PC-3 (cell line): ENCODE data around the gene MS4A6E. TPM values are rescaled to one million over a fixed set of nuclear protein-coding genes. Genes with fewer than 3 reads are reported as not detected.

Source experiments
- ATAC-seq: fragments of 200-7000 bp; cut with Tn5 transposase; 2 replicates; pipeline ENCODE4 v1.9.1; 2020; ENCODE audit warnings: mild to moderate bottlenecking, moderate library complexity
- BruUV-seq: library from RNA; stranded (reverse); fragments of 400-500 nt; replicated peaks from 2 replicates; lab custom pipeline; 2021; lab: Mats Ljungman, UMichigan
- CTCF ChIA-PET: fragments of 300-600 bp; sonication (Branson Sonifier 250); formaldehyde crosslinking; loops from one replicate; lab custom pipeline; 2022; ENCODE audit warnings: antibody characterized with exemption; lab: Charles Lee
- POLR2A ChIA-PET: fragments of 300-600 bp; sonication (Branson Sonifier 250); formaldehyde crosslinking; loops from one replicate; lab custom pipeline; 2022; ENCODE audit warnings: antibody characterized with exemption; ENCODE audit not compliant: unreplicated experiment; lab: Charles Lee
- DNase-seq: peaks from one replicate; pipeline ENCODE4 v3.0.0-alpha.2; 2015
- H2AFZ ChIP-seq: fragments of 300-600 bp; sonication (generic); 2 replicates; pipeline ENCODE4 v1.6.0; 2016; ENCODE audit warnings: antibody characterized with exemption, low read length
- H3F3A ChIP-seq: fragments of 300-600 bp; sonication (generic); one replicate; pipeline ENCODE4 v1.6.0; 2017; ENCODE audit warnings: antibody characterized with exemption, low read length, control low read depth, mild to moderate bottlenecking; ENCODE audit not compliant: unreplicated experiment
- H3K27ac ChIP-seq: fragments of 300-600 bp; sonication (generic); 2 replicates; pipeline ENCODE4 v1.5.1; 2016; ENCODE audit warnings: mild to moderate bottlenecking, low read length
- H3K27me3 ChIP-seq: fragments of 300-600 bp; sonication (generic); 2 replicates; pipeline ENCODE4 v1.6.1; 2016; ENCODE audit warnings: low read length, mixed read lengths
- H3K36me3 ChIP-seq: fragments of 300-600 bp; sonication (generic); 2 replicates; pipeline ENCODE4 v1.6.1; 2016; ENCODE audit warnings: low read depth, mixed run types, low read length, mixed read lengths
- H3K4me1 ChIP-seq: fragments of 300-600 bp; sonication (generic); 2 replicates; pipeline ENCODE4 v1.5.1; 2016; ENCODE audit warnings: low read length; ENCODE audit not compliant: insufficient read depth
- H3K4me2 ChIP-seq: fragments of 300-600 bp; sonication (generic); 2 replicates; pipeline ENCODE4 v1.6.0; 2016; ENCODE audit warnings: low read length
- H3K4me3 ChIP-seq: fragments of 300-600 bp; sonication (generic); 2 replicates; pipeline ENCODE4 v1.5.1; 2016; ENCODE audit warnings: mild to moderate bottlenecking, low read length, mixed read lengths
- H3K79me2 ChIP-seq: fragments of 300-600 bp; sonication (generic); 2 replicates; pipeline ENCODE4 v1.6.1; 2017; ENCODE audit warnings: low read length, mixed read lengths
- H3K9ac ChIP-seq: fragments of 300-600 bp; sonication (generic); 2 replicates; pipeline ENCODE4 v1.6.0; 2016; ENCODE audit warnings: mild to moderate bottlenecking, low read length
- H3K9me2 ChIP-seq: fragments of 300-600 bp; sonication (generic); replicated peaks from 2 replicates; pipeline ENCODE4 v1.6.1; 2016; ENCODE audit warnings: mixed run types, low read length, mixed read lengths
- H3K9me3 ChIP-seq: fragments of 300-600 bp; sonication (generic); 2 replicates; pipeline ENCODE4 v1.6.1; 2016; ENCODE audit warnings: low read length, mixed read lengths
- H4K20me1 ChIP-seq: fragments of 300-600 bp; sonication (generic); 2 replicates; pipeline ENCODE4 v1.6.1; 2016; ENCODE audit warnings: low read length, mixed read lengths
- CTCF ChIP-seq: fragments of 300-600 bp; sonication (generic); conservative IDR thresholded peaks from 2 replicates; pipeline ENCODE4 v1.5.1; 2017; ENCODE audit warnings: antibody characterized with exemption, low read depth, mild to moderate bottlenecking, low read length
- EZH2 ChIP-seq: fragments of 300-600 bp; sonication (generic); IDR thresholded peaks from one replicate; pipeline ENCODE4 v1.6.1; 2017; ENCODE audit warnings: antibody characterized with exemption, mild to moderate bottlenecking, low read length; ENCODE audit not compliant: unreplicated experiment
- EZH2phosphoT487 ChIP-seq: fragments of 300-600 bp; sonication (generic); IDR thresholded peaks from 2 replicates; pipeline ENCODE4 v1.6.1; 2018; ENCODE audit warnings: mild to moderate bottlenecking, antibody characterized with exemption, low read length, borderline replicate concordance
- intact Hi-C: fragments of 100-400 bp; cut with micrococcal nuclease; formaldehyde crosslinking; loops from 2 replicates; pipeline ENCODE4 v1.9.0; 2023
- total RNA-seq: library from RNA; depleted of rRNA; stranded (reverse); fragments of >200 nt; gene quantifications from 2 replicates; pipeline ENCODE4 v1.2.3, GENCODE V29; 2014

MS4A6E gene
- total RNA-seq, 1 experiment from 2014 or later, result not detected

GRCh38 chr11:60336767-60337391 is 9.8 kb downstream of the MS4A6E start:
- Histone ChIP-seq H3K4me2 (no peak overlapping the region), H4K20me1 (no peaks in the 10 kb centered on the region), H3K9me2 (no peaks in the 10 kb centered on the region), H3K27me3 (peaks cover 33% of the 10 kb centered on the region), H3K4me1 (no peaks in the 10 kb centered on the region), H3K4me3 (no peak overlapping the region), H3F3A (no peaks in the 10 kb centered on the region), H3K9me3 (no peaks in the 10 kb centered on the region), H3K79me2 (no peaks in the 10 kb centered on the region), H3K9ac (no peak overlapping the region), H3K36me3 (no peaks in the 10 kb centered on the region), H2AFZ (no peak overlapping the region), H3K27ac (no peak overlapping the region)
- BruUV-seq, result no TSS peak
- TF ChIP-seq EZH2, result no peak
- TF ChIP-seq EZH2phosphoT487, result no peak
- no peak for TF ChIP-seq CTCF
- ChIA-PET POLR2A (no interaction called here), CTCF (no interaction called here)
- ATAC-seq (no peak), DNase-seq (no peak)
- intact Hi-C loops, result no loop called here

- intact Hi-C loops, result no loop called here
- Histone ChIP-seq H4K20me1 (no peaks in the 10 kb centered on the region), H3K27ac (no peak overlapping the region), H3K9me3 (no peaks in the 10 kb centered on the region), H2AFZ (no peak overlapping the region), H3K79me2 (no peaks in the 10 kb centered on the region), H3K4me1 (no peaks in the 10 kb centered on the region), H3K4me3 (no peak overlapping the region), H3K4me2 (no peak overlapping the region), H3K9ac (no peak overlapping the region), H3K27me3 (peaks cover 36% of the 10 kb centered on the region), H3K36me3 (no peaks in the 10 kb centered on the region), H3F3A (no peaks in the 10 kb centered on the region), H3K9me2 (no peaks in the 10 kb centered on the region)
- no peak for DNase-seq
- ChIA-PET CTCF (no interaction called here), POLR2A (no interaction called here)
- BruUV-seq, result no TSS peak
- ATAC-seq, result no peak
- TF ChIP-seq EZH2phosphoT487, result no peak
Measured at GRCh38 chr11:60338053-60338452, 11.0 kb downstream of the MS4A6E start.

DNA sequence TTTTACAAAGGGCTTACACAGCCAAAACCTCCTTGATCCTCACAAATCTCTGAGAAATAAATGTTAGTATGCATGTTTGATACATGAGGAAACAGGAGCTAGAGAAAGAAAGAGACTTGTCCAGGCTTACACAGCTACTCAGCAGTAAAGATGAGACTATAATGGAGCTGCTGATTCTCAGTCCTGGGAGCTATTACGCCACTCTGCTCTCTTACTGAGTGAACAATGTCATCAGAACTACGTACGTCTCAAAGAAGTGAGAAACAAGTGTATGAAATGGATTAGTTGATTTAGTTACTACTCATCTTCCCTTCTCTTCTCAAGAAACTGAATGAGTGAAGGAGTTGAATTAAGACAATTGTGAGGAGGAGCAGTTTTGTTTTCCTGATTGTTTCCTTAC is 12.3 kb downstream of the MS4A6E start:
- H3K79me2 ChIP-seq, result no peaks in the 10 kb centered on the region
- no peak overlapping the region for H3K4me3 ChIP-seq
- no peak for DNase-seq
- TF ChIP-seq EZH2 (no peak), CTCF (no peak), EZH2phosphoT487 (no peak)
- no peak for ATAC-seq
- H2AFZ ChIP-seq, result no peak overlapping the region
- BruUV-seq, result no TSS peak
- ChIA-PET POLR2A (no interaction called here), CTCF (no interaction called here)
- H3K4me2 ChIP-seq, result no peak overlapping the region
- no peaks in the 10 kb centered on the region for H3K9me2 ChIP-seq
- intact Hi-C loops, result no loop called here
- H3K36me3 ChIP-seq, result no peaks in the 10 kb centered on the region
- H3K27me3 ChIP-seq, result peaks cover 32% of the 10 kb centered on the region
- H4K20me1 ChIP-seq, result no peaks in the 10 kb centered on the region
- H3K4me1 ChIP-seq, result no peaks in the 10 kb centered on the region
- H3K9me3 ChIP-seq, result no peaks in the 10 kb centered on the region
- H3F3A ChIP-seq, result no peaks in the 10 kb centered on the region
- H3K27ac ChIP-seq, result no peak overlapping the region
- H3K9ac ChIP-seq, result no peak overlapping the region
